Ramos (cell line): ENCODE measurements around the gene VDR.
"Not testable (repeated sequence)": the region's sequence is repeated elsewhere in the genome, so short reads cannot be mapped to it uniquely, and the experiment has no call there.

Experiments
- in situ Hi-C: fragments of 300-500 bp; cut with MboI; formaldehyde crosslinking; loops from one replicate; pipeline ENCODE4 v1.14.3; 2022; ENCODE audit warnings: low sequenced_read_pairs; ENCODE audit not compliant: unreplicated experiment

The VDR gene

DNA sequence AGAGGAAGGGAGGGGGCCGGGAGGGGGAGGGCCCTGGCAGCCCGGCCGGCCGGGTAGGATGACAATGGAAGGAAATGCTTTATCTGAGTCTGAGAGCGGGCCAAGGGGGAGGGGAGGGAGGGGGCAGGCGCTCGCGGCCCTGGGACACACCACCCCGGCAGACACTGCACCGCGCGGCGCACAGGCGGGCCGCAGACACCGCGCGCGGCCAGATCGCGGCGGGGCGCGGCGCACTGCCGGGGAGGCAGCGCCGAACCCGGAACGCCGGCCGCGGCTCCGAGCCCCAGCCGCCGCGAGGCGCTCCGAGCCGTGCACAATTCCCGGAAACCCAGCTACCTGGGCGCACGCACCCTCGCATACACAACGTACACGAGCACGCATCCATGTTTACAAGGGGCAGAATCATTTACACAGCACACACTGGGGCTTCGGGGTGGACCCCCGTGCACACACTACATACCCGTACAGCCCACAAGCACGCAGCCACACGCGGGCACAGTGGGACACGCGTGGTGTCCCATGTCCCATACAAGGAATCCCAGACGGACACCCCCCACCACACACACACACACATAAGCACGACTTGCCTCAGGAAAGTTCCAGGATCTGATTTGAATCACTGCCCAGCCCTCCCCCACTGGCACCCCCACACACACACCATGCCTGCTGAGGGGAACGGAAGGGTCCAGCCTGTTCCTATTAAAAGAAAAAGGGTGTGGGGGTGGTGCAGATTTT lies 84.7 kb downstream of the VDR start, which contains the start of gene HDAC7:
Gene HDAC7, minus strand, starts transcription at position 8 of the 735 bp plus-strand sequence. CDS start 118 bp downstream, outside the sequence.
- in situ Hi-C loops, result no loop called here

DNA sequence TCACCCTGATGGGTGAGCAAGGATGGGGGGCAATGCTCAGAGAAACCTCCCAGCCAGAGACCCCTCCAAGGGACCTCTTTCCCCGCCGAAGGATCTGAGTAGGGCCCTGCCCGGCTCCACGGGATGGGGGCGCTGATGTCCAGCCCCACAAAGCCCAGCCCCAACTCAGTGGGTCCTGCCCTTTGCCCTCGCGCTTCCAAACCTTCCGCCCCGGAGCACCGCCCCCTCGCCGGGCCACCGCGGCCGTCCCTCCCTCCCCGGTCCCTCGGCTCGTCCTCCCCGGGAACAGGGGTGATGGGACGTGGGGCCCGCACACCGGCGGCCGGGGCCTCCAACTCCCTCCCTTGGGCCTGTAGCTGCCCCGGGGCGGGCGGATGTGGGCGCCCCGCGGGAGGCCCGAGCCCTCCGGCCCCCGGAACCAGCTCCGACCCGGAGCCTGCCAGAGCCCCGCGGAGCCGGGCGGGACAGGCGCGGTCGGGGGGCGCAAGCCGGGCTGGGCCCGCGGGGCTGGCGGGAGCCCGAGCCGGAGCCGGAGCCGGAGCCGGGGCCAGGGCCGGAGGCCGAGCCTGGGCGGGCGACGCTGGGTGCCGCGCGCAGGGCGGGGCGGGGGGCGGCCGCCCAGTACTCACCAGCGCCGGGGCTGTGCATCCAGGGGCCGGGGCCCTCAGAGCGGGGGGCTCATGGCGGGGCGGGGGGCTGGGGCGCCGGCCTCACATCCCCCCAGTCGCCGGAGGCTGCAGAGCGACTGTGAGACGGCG lies 85.5 kb downstream of the VDR start:
- in situ Hi-C loops, result no loop called here

DNA sequence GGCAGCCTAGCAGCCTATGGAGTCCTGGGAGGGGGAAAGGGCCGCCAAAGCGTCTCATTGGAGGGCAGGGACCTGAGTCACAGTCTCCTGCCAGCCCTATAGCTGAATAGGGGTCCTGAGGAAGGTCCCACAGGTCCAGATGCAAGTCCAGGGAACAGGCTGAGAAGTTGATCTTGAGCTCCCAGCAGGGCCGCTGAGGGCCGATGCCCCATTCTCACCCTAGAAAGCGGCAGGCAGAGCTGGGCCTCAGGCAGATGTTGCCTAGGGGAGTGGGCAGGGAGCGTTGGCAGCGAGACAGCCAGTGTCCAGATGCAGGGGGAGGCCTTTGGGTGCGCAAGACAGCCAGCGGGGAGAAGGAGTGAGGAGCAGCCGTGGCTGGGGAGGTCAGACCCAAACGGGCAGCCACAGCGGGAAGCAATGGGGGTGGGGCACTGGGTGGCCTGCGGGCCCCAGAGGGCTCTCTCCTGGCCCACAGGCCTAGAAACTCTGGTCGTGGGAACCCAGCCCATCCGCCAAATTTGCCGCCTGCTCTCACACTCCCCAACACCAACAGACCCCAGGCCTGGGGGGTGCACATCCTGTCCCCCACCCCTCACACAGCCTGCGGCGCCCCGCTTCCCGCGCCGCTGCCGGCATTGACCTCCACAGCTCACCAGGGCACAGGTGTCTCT lies 86.2 kb downstream of the VDR start:
- in situ Hi-C loops, result no loop called here

DNA sequence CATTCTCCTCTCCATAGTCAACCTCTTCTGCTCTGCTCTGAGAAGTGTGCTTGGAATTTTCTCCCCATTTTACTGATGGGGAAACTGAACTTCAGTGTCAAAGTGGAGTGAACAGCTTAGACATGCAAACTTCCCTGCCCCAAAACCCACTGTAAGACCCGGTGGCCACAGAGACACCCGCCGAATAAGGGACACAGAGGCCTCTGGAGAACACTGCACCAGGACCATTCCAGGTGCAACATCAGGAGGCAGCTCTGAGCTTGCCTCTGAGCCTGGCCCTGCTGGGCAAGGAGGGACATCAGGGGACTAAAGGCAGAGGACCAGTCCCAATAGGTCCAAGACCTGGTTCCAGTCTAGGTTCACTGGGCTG lies 86.8 kb downstream of the VDR start:
- in situ Hi-C loops, result no loop called here

DNA sequence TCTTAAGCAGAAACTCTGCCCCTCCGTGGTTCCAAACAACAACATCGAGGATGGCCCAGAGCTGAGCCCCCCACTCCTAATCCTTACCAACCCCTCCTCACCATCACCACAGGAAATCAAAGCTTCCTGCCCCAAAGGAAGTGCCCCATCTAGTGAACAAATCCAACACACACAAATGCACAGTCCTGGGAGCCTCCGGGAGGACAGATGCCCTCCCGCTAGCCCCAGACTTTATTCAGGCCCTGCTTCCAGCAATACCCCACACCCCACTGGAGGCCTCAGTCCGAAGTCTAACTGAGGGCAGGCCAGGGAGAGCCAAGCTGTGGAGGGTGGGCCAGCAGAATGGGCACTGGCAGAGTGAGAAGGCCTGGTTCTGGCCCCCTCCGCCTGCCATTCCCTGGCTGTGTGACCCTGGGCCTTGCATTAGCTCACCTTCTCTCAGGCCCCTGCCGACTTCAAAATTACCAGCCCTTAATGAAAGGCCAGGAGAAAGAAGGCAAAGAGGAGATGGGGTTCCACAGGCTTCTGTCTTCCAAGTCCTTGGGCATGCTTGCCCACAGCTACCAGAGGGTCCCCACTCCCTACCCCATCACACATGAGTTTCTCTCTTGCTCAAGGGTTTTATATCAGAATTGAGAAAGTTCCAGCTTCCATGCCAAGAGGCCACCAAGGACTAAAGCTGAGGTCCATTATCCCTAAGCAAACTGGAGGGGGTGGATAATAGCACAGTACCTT lies 87.4 kb downstream of the VDR start:
- in situ Hi-C loops, result no loop called here

DNA sequence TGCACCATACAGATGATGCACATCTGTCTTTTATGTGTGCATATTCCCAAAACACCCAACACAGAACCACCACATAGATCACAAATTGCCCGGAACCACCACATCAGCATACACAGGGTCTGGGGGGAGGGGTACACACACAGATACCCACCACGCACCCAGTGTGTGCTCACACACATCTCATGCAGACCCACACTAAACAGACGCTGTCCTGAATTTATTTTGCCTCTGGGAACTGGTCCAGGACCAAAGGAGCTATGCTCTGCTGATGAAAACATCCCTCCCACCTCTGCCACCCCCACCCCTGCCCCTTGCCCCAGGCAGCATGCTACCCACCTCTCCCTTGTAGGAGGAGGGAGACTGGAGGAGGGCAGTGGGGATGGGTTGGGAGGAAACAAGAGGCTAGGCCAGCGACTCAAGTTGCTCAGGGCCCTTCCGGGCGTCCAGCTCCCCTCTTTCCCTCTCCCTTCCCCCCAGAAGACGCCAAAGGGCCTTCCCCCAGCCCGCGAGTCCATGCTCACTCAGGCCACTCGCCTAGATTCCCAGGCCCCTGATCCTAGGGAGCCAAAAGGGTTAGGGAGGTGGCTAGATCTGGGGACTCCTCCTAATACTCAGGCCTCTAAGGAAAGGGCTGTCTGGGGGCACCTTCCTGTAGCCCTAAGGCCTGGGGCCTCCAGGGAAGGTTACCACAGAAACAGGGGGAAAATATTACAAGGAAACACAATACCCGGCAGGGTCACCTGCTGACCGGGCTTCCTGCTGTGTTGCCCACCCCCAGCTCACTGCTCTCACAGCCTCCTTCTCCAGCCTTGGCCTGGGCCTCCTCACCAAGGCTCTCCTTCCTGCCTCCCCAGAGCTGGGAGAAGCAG lies 88.2 kb downstream of the VDR start:
- in situ Hi-C loops, result no loop called here

DNA sequence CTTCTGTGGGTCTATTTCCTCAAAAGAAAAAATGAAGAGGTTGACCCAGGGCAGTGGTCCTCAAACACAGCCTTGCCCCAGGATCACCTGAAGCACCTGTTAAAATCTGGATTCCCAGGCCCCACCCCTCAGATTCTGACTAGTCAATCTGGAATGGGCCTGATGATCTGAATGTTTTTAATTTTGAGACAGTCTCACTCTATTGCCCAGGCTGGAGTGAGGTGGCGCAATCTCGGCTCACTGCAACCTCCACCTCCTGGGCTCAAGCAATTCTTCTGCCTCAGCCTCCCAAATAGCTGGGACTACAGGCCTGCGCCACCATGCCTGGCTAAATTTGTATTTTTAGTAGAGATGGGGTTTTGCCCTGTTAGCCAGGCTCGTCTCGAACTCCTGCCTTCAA lies 89.3 kb downstream of the VDR start:
- in situ Hi-C loops, result not testable (repeated sequence)

DNA sequence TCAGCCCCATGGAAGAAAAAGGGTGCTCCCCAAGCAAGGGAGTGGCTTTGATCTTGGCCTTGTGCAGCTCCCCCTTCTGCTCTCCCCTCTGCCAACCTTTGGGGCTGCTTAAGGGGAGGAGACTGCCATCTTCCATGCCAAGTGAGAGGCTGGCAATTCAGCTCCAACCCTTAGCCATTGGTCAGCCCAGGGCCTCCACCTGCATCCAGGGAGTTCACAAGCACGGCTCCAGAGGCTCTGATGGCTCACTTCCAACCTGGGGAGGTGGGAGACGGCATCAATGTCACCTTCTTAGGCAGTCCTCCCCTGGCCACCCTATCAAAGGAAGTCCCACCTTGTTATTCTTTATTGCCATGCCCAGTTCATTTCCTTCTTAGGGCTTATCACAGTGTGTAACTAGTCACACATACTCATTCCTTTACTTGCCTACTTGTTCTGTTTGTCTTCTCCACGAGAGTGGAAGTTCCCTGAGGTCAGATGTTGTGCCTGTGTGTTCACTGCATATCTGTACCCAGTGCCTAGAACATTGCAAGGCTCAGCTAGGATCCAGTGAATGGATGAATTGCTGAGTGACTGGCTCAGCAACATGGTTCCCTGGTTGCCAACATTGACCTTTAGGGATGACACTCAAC lies 90.1 kb downstream of the VDR start:
- in situ Hi-C loops, result no loop called here

DNA sequence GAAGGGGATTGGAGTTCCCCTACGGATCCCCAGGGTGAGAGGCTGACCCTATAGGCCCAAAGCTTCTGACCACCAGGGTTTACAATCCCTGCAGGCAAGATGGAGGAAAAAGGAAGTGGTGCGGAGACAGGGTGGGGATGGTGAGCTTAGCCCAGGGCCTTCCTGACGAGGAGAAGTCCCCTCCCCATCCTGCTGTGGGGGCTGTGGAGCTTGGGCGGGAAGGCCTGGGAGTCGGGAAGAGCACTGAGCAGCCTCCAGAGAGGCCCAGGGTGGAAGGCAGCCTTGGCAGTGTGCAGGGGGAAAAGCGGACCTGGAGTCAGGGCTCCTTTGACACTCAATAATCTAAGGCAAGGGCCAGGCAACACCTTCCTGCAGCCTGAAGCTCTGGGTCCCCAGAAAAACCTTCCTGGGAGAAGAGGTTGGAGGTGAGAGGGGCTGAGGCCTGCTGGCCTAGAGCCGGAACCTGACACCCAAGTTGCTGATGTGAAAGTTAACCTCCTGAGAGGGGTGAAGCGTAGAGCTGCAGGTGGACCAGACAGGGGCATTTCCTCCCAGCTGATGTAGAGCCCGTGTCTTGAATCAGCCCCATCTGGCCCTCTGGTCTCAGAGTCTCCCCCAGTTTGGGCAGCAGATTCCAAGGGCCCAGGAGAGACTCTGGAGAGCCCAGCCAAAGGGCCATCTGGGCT lies 91.1 kb downstream of the VDR start:
- in situ Hi-C loops, result no loop called here

DNA sequence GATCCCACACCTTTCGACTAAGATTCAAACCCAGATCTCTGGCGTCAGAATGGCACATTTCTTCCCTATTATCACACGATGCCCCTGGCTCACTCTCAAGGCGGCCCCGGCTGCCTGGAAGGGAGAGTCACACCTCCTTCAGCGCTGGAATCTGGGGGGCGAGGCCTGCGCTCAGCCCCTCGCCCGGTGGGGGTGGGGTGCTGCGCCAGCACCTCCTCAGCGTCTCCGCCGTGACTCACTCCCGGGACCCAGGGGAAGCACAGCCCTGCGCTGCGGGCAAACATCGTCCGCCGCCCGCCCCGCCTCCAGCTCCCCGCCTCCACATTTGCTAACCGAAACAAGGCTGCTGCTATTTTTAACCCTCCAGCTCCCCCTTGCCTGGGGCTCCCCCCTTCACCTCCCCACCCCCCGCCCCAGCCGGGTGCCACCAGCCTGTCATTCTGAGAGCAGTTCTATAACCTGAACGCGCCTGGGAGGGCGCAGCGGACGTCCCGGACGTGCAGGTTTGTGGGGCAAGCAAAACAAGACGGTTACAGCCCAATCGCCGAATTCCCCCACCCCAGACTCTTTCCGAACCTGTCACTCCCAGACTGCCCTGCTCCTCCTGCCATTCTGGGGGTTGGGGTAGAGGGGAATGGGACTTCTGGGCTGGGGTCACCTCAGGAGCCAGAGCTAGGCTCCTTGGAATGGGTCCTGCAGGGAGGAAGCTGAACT lies 91.8 kb downstream of the VDR start:
- in situ Hi-C loops, result no loop called here

DNA sequence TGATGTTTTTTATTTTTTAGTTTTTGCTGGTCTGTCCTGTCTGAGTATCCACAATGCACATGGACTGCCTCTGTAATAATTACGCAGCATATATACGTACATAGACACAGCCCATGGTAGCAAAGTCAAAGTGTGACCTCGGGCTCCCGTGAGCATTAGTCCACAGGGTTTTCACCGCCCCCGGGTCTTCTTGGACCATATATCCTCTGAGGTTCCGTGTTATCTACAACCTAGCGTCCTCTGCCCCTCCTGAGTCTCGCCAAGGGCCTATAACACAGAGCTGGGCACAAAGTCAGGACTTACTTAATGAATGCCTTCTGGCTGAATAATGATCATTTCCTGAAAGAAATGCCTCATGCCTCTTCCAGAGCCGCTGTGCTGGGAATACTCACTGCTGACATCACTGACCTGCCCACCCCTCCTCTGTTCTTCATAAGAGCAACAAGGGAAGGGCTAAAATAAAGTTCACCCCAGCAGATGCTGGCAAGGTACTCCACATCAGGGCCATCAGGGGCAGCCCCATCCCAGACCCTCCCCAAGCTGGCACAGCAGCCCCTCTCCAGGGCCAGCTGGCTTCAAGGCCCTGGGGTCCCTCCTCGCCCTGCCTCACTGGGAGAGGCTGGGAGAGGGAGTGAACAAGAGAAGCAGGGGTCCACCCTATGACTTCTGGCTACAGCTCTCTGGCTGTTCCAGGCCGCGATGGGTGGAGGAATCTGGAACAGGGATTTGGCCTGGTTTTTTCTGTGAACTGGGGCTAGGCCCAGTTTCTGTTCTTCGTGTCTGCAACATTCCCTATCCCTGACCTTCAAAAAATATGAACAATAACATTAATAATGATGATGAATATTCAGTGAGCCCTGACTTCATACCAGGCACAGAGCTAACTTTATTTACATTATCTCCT lies 93.0 kb downstream of the VDR start:
- in situ Hi-C loops, result no loop called here

DNA sequence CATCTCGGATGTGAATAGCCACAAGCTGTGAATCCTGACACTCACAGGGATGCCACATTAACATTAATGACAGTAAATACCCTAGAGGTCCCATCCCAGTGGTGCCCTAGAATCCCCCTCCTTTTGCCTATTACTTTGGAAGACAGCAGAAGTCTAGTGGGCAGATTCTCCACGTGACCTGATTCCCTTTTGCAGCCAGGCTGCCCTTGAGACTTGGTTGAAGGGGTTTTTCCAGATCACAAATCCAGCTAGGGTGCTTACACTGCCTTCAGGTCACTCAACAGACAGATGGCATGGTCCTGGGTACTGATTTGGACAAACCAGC lies 93.8 kb downstream of the VDR start:
- in situ Hi-C loops, result no loop called here

DNA sequence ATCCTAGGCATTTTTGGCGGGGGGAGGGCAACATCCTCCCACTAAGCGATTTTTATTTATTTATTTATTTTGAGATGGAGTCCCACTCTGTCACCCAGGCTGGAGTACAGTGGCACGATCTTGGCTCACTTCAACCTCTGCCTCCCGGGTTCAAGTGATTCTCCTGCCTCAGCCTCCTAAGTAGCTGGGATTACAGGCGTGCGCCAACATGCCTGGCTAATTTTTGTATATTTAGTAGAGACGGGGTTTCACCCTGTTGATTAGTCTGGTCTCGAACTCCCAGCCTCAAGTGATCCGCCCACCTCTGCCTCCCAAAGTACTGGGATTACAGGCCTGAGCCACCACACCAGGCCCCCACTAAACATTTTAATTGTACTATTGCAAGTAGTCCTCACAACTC lies 95.3 kb downstream of the VDR start:
- in situ Hi-C loops, result not testable (repeated sequence)

DNA sequence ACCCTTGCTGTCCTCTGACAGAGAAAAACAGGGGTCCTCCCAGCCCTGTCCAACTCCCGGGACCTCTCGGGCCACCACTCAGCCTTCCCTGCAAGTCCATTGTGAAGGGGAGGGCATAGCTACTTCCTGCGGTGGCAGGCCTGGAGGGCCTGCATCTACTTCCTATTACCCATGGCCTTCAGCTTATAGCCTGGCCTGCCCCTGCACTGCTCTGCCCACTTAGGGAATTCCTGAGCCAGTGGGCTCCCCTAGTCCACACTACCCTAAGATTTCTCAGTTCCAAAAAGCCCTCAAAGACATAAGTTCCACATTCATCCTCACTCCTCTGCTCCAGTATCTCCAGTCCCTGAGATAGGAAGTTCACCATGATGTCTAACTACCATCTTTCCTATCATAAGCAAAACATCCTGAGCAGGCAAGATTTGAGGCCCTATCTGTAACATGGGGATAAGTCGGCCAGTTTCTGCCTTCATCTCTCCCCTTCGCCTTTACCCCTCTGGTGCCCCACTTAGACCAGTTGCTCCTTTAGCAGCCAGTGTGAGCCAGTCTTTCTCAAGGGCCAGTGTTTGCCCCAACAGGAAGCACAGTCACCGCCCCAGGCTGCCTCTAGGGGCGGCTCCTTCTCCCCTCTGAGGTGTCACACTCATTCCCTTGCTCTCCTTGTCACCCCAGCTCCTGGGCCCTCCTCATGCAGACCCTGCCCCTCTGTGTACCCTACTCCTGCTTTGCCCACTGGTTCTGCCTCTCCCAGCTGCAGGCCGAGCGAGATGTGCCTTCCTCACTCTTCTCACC lies 96.0 kb downstream of the VDR start:
- in situ Hi-C loops, result no loop called here

DNA sequence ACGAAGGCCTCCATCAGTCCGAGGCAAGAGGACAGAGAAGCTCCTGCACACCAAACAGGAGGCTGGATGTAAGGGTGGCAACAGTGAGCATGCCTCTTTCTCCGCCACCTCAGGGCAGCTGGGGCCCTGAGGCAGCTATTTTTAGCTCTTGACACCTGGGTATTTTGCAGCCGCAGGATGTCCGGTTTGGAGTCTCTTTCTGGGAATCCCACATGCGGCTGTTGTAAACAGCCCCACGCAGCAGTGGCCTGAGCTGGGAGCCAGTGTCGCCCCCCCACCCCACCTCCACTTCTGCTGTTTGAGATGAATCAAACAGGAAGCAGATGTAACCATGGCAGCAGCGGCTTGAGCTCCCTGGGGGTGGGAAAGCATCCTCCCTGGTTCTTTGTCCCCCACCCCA lies 96.7 kb downstream of the VDR start:
- in situ Hi-C loops, result no loop called here

DNA sequence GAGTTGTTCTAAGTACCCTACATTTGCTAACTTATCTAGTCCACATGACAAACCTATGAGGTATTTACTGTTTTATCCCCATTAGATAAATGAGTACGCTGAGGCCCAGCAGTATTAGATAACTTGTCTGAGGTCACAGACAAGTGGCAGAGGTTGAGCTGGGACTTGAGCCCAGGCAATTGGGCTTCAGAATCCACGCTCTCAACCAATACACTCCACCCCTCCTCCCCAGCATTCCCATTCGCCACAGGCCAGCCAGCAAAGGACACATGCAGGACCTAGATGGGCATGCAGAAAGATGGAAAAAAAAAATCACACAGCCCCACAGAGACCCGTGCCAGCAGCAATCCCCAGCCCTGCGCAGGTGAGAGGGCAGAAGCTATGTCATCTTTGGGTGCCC lies 97.5 kb downstream of the VDR start:
- in situ Hi-C loops, result no loop called here
